Glutamatergic neuron (in vitro differentiated cells): ENCODE data around the gene ANKRD6. TPM values are rescaled to one million over a fixed set of nuclear protein-coding genes. Genes with fewer than 3 reads are reported as not detected.

Experiments used
- DNase-seq: peaks from one replicate; pipeline ENCODE4 v3.0.0; 2022
- H3K27ac Mint-ChIP-seq: one replicate; pipeline ENCODE4 v1.8.0; 2020; ENCODE audit warnings: mild to moderate bottlenecking, mixed read lengths, inconsistent platforms; ENCODE audit not compliant: unreplicated experiment
- H3K27me3 Mint-ChIP-seq: one replicate; pipeline ENCODE4 v1.8.0; 2020; ENCODE audit warnings: mild to moderate bottlenecking, moderate library complexity, mixed read lengths, inconsistent platforms; ENCODE audit not compliant: unreplicated experiment
- H3K36me3 Mint-ChIP-seq: one replicate; pipeline ENCODE4 v1.8.0; 2020; ENCODE audit warnings: mild to moderate bottlenecking, mixed read lengths, inconsistent platforms; ENCODE audit not compliant: unreplicated experiment
- H3K4me1 Mint-ChIP-seq: one replicate; pipeline ENCODE4 v1.8.0; 2020; ENCODE audit warnings: mild to moderate bottlenecking, low read depth, mixed read lengths, inconsistent platforms; ENCODE audit not compliant: unreplicated experiment
- H3K4me3 Mint-ChIP-seq: one replicate; pipeline ENCODE4 v1.8.0; 2020; ENCODE audit warnings: mild to moderate bottlenecking, mixed read lengths, inconsistent platforms; ENCODE audit not compliant: unreplicated experiment
- H3K9me3 Mint-ChIP-seq: one replicate; pipeline ENCODE4 v1.8.0; 2020; ENCODE audit warnings: mild to moderate bottlenecking, moderate library complexity, mixed read lengths, inconsistent platforms; ENCODE audit not compliant: unreplicated experiment
- total RNA-seq: library from RNA; stranded (reverse); fragmentation: NEBNext Ultra II Directional; extraction: Animal tissue kit (Norgen Biotek cat#: 25700); gene quantifications from one replicate; pipeline ENCODE4 v1.2.1, GENCODE V29; 2021; ENCODE audit not compliant: unreplicated experiment
- TF ChIP-seq, protein P1 (sequence below): fragments of 200-600 bp; sonication (generic); IDR thresholded peaks from one replicate; pipeline ENCODE4 v1.5.0; 2021; ENCODE audit not compliant: partially characterized antibody, unreplicated experiment

The ANKRD6 gene
- total RNA-seq, 1 donor from 2014 or later: 31.9 TPM

GRCh38 chr6:89679215-89680120 is 246.5 kb downstream of the ANKRD6 start:
- Mint-ChIP-seq H3K27ac (no peak overlapping the region), H3K27me3 (no peaks in the 10 kb centered on the region), H3K4me1 (no peaks in the 10 kb centered on the region), H3K4me3 (no peak overlapping the region), H3K36me3 (no peaks in the 10 kb centered on the region), H3K9me3 (no peaks in the 10 kb centered on the region)
- DNase-seq: no peak
- TF ChIP-seq, protein P1, sequence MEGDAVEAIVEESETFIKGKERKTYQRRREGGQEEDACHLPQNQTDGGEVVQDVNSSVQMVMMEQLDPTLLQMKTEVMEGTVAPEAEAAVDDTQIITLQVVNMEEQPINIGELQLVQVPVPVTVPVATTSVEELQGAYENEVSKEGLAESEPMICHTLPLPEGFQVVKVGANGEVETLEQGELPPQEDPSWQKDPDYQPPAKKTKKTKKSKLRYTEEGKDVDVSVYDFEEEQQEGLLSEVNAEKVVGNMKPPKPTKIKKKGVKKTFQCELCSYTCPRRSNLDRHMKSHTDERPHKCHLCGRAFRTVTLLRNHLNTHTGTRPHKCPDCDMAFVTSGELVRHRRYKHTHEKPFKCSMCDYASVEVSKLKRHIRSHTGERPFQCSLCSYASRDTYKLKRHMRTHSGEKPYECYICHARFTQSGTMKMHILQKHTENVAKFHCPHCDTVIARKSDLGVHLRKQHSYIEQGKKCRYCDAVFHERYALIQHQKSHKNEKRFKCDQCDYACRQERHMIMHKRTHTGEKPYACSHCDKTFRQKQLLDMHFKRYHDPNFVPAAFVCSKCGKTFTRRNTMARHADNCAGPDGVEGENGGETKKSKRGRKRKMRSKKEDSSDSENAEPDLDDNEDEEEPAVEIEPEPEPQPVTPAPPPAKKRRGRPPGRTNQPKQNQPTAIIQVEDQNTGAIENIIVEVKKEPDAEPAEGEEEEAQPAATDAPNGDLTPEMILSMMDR: no peak

DNA sequence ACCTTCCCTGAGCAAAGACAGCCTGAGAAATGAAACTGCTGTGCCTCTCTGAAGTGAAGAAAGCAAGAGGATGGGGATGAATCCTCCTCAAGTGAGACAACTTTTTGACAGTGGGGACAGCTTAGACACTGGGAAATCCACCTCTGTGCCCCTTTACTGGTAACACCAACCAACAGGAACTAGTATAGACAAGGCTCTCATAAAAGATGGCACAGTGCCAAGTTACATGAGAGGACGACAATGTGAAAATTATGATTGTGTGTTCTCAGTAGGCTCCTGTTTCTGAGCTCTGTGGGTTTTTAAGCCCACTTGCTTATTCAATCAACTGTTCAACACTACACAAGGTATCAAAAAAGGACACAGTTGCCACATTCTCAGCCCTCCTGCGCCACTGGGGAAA is 247.2 kb downstream of the ANKRD6 start:
- TF ChIP-seq, protein P1: no peak
- no peaks in the 10 kb centered on the region for H3K4me1 Mint-ChIP-seq
- H3K36me3 Mint-ChIP-seq: no peaks in the 10 kb centered on the region
- no peaks in the 10 kb centered on the region for H3K9me3 Mint-ChIP-seq
- DNase-seq: no peak
- H3K4me3 Mint-ChIP-seq: no peak overlapping the region
- no peaks in the 10 kb centered on the region for H3K27me3 Mint-ChIP-seq
- no peak overlapping the region for H3K27ac Mint-ChIP-seq

DNA sequence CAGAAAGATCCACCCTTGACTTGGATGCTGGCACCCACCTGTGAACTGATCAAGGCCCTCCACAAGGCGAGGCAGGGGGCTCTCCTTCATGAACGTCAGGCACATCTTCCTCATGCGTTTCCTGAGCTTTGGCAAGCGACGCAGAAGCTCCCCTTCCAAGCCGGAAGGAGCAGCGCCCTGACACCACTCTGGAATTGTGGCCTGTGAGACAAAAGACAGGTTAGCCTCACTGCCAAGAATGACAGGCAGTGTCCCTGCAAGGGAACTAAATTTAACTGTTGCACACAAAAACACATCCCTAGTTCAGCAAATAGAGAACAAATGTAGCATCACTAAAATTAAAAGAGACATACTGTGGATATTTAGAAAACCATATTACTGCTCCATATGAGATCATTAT is 247.6 kb downstream of the ANKRD6 start:
- no peaks in the 10 kb centered on the region for H3K4me1 Mint-ChIP-seq
- H3K27me3 Mint-ChIP-seq: no peaks in the 10 kb centered on the region
- no peak for DNase-seq
- TF ChIP-seq, protein P1: no peak
- H3K4me3 Mint-ChIP-seq: no peak overlapping the region
- H3K9me3 Mint-ChIP-seq: no peaks in the 10 kb centered on the region
- no peaks in the 10 kb centered on the region for H3K36me3 Mint-ChIP-seq
- H3K27ac Mint-ChIP-seq: no peak overlapping the region

DNA sequence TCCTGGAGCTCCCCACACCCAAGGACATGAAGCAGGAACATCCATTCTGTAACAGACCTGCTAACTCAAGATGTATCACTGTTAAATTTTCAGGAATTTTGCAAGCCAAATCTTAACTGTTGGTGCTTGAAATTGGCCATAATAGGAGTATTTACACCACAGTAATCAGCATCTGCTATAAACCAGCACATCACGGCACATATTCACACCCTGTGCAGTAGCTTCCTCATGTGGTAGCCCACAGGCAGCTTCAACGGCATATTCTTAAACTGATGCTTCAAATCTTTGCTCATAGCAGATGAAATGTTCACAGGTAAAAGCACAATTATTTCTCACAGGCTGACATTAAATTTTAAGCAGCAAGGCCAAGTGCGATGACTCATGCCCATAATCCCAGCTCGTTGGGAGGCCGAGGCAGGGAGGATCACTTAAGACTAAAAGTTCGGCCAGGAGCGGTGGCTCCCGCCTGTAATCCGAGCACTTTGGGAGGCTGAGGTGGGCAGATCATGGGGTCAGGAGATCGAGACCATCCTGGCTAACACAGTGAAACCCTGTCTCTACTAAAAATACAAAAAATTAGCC is 249.1 kb downstream of the ANKRD6 start:
- Mint-ChIP-seq H3K4me3 (no peak overlapping the region), H3K4me1 (no peaks in the 10 kb centered on the region), H3K36me3 (no peaks in the 10 kb centered on the region), H3K9me3 (peaks cover 2% of the 10 kb centered on the region), H3K27me3 (no peaks in the 10 kb centered on the region), H3K27ac (no peak overlapping the region)
- DNase-seq: no peak
- TF ChIP-seq, protein P1: no peak

GRCh38 chr6:89682991-89683390 is 250.0 kb downstream of the ANKRD6 start:
- Mint-ChIP-seq H3K4me3 (no peak overlapping the region), H3K27me3 (no peaks in the 10 kb centered on the region), H3K36me3 (no peaks in the 10 kb centered on the region), H3K9me3 (peaks cover 2% of the 10 kb centered on the region), H3K27ac (no peak overlapping the region), H3K4me1 (no peaks in the 10 kb centered on the region)
- TF ChIP-seq, protein P1: no peak
- no peak for DNase-seq
